Body of pancreas (tissue), 4 donors: ENCODE results near the gene SOBP.

ENCODE experiments used
- CTCF ChIP-seq, 7 experiments: fragments of 450-650 bp in 4 of 7; fragments of 200-600 bp in 3 of 7; sonication (generic) in 3 of 7; IDR thresholded peaks; one replicate each; pipeline ENCODE4 v1.5.1; 2016 to 2019; ENCODE audit warnings: antibody characterized with exemption in 7 of 7
- POLR2A ChIP-seq, 3 donors: fragments of 450-650 bp; IDR thresholded peaks; one replicate each; pipeline ENCODE4 v1.6.1; 2016; ENCODE audit warnings: antibody characterized with exemption in 3 of 3, mild to moderate bottlenecking in 2 of 3

DNA sequence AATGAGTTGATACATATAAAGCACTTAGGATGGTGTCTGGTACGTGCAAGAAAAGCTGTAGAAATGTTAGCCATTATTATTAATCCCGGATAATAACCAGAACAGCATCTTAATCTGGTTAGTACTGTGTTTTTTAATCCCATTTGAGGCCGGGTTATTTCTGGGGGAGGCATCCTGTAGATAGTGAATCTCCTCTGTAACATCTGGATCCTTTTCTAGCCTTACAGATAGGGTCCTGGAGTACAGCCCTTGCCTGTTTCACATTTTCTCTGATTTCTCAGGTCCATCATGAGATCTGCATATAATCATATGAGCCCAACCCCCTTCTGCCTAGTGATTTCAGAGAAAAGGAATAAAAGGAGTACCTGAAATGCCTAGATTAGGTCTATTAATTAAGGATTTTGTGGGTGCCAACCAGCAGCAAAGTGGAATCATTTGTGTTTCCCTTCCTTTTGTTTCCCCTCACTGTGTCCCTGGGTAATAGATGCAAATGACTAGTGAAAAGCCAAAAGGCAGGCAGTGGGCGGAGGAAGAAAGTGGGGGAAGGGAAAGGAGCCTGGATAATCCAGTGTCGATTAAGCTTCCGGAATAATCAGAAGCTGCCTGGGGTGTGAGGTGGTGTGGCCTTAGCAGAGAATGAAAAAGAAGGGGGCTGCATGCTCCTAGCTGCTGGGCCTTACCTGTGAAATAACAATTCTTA is 88.9 kb downstream of the SOBP start:
- TF ChIP-seq CTCF (IDR thresholded peaks at IDR 0.05) = no peak
- TF ChIP-seq POLR2A (IDR thresholded peaks at IDR 0.05) = no peak
